Psoas muscle (tissue), 8 donors: ENCODE data around the gene SCD5. TPM values are rescaled to one million over a fixed set of nuclear protein-coding genes. Genes with fewer than 3 reads are reported as not detected.

Experiments used
- ATAC-seq, 4 donors: fragments of 200-7000 bp; cut with Tn5 transposase; one replicate each; pipeline ENCODE4 v1.9.1; 2020; ENCODE audit warnings: moderate library complexity in 3 of 4, mild to moderate bottlenecking in 2 of 4
- DNase-seq, 2 donors: peaks; one replicate each; pipeline ENCODE4 v3.0.0-alpha.2; 2020
- H3K27ac ChIP-seq: fragments of 200-600 bp; one replicate; pipeline ENCODE4 v1.8.0; 2022
- H3K27me3 ChIP-seq, 3 donors: fragments of 200-600 bp in 1 of 3; one replicate each; pipeline versions ENCODE4 v1.6.1 to v1.8.0; 2013 to 2022; ENCODE audit warnings: low read length in 2 of 3, mild to moderate bottlenecking in 2 of 3, moderate library complexity in 1 of 3; ENCODE audit not compliant: insufficient read depth in 3 of 3
- H3K36me3 ChIP-seq, 2 donors: fragments of 200-600 bp in 1 of 2; one replicate each; pipeline versions ENCODE4 v1.6.1 to v1.8.0; 2013 to 2022; ENCODE audit warnings: low read depth in 1 of 2, mild to moderate bottlenecking in 1 of 2, moderate library complexity in 1 of 2; ENCODE audit not compliant: insufficient read depth in 1 of 2
- H3K4me1 ChIP-seq: fragments of 200-600 bp; one replicate; pipeline ENCODE4 v1.8.0; 2022
- H3K4me3 ChIP-seq: fragments of 200-600 bp; one replicate; pipeline ENCODE4 v1.8.0; 2022; ENCODE audit warnings: mild to moderate bottlenecking
- H3K9me3 ChIP-seq: fragments of 200-600 bp; one replicate; pipeline ENCODE4 v1.8.0; 2022
- WGBS, 3 donors: extraction: QIAGEN DNeasy Blood & Tissue Kit; methylation state at CpG; one replicate each; pipeline versions ENCODE4 v1.1.6 to v1.1.7; 2013; 5-methylcytosine and 5-hydroxymethylcytosine counted together
- intact Hi-C, 2 donors: fragments of 100-400 bp; cut with DNase I; formaldehyde crosslinking; loops; one replicate each; pipeline versions ENCODE4 v1.11.0 to v1.14.2; 2022
- polyA plus RNA-seq, 3 donors: library from polyadenylated mRNA; stranded (reverse); fragments of 200-250 nt; gene quantifications; one replicate each; pipeline ENCODE4 v1.2.3, GENCODE V29; 2013
- total RNA-seq, 4 donors: library from RNA; stranded (reverse); fragmentation: NEBNext Ultra II Directional in 2 of 4; extraction: Animal tissue kit (Norgen Biotek cat#: 25700) in 2 of 4; gene quantifications; one replicate each; pipeline versions ENCODE4 v1.2.1 to v1.2.4, GENCODE V29; 2021 to 2023
- TF ChIP-seq, protein P1 (sequence below): fragments of 200-600 bp; IDR thresholded peaks from one replicate; pipeline ENCODE4 v1.8.0; 2022; ENCODE audit warnings: antibody characterized with exemption
- donor health status: healthy with polysubstance abuse.
- donor health status: DM: no; HTN: no; CAD: no; lungs with moderate emphysema.
- donor health status: Bipolar disorder and iron deficiency.
- donor health status: healthy.
- donor health status: DM: yes; HTN: yes; CAD: no.
- donor health status: DM: no; HTN: no; CAD: no.
- donor health status: DM: no; HTN: no; CAD: no.
- donor health status: DM: yes; HTN: yes; CAD: no.

Gene SCD5
- total and polyA plus RNA-seq, 7 donors = 0.61 to 1.6 (median 0.74) TPM

- H3K9me3 ChIP-seq = no peaks in the 10 kb centered on the region
- no peak overlapping the region for H3K27ac ChIP-seq
- TF ChIP-seq, protein P1, sequence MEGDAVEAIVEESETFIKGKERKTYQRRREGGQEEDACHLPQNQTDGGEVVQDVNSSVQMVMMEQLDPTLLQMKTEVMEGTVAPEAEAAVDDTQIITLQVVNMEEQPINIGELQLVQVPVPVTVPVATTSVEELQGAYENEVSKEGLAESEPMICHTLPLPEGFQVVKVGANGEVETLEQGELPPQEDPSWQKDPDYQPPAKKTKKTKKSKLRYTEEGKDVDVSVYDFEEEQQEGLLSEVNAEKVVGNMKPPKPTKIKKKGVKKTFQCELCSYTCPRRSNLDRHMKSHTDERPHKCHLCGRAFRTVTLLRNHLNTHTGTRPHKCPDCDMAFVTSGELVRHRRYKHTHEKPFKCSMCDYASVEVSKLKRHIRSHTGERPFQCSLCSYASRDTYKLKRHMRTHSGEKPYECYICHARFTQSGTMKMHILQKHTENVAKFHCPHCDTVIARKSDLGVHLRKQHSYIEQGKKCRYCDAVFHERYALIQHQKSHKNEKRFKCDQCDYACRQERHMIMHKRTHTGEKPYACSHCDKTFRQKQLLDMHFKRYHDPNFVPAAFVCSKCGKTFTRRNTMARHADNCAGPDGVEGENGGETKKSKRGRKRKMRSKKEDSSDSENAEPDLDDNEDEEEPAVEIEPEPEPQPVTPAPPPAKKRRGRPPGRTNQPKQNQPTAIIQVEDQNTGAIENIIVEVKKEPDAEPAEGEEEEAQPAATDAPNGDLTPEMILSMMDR = no peak
- 50 to 69% (median 57%) methylated on average over 5 of the region's 5 CpGs for WGBS, 3 donors
- intact Hi-C loops = no loop called here
- no peaks in the 10 kb centered on the region for H3K36me3 ChIP-seq
- ATAC-seq (no peak), DNase-seq (no peak)
- no peaks in the 10 kb centered on the region for H3K4me1 ChIP-seq
- no peak overlapping the region for H3K4me3 ChIP-seq
- H3K27me3 ChIP-seq = no peaks in the 10 kb centered on the region
These were observed 102.3 kb downstream of the SCD5 start for GRCh38 chr4:82696117-82696860.

DNA sequence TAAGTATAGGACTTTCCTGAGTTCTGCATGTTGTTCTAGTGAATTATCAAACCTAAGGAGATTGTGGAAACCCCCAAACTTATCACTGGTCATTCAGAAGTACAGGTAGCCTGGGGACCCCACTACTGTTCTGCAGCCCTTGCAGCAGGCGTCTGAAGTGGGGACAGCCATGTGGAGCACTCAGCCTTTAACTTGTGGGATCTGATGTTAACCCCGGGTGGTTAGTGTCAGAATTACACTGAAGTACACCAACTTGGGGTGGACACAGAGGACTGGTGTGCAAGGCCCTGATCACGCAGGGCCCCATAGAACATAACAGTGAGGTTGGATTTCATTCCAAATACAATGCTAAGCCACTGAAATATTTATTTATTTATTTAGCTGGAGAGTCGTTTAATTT is 103.7 kb downstream of the SCD5 start:
- H3K4me3 ChIP-seq = no peak overlapping the region
- 68 to 76% (median 72%) methylated on average over 4 of the region's 4 CpGs for WGBS, 3 donors
- no peaks in the 10 kb centered on the region for H3K4me1 ChIP-seq
- H3K27ac ChIP-seq = no peak overlapping the region
- no peaks in the 10 kb centered on the region for H3K9me3 ChIP-seq
- H3K36me3 ChIP-seq = no peaks in the 10 kb centered on the region
- no peak for ATAC-seq
- TF ChIP-seq, protein P1 = no peak
- no peak for DNase-seq
- H3K27me3 ChIP-seq = no peaks in the 10 kb centered on the region
- intact Hi-C loops = no loop called here

- intact Hi-C loops = no loop called here
These were observed 104.5 kb downstream of the SCD5 start for GRCh38 chr4:82694046-82694445.

DNA sequence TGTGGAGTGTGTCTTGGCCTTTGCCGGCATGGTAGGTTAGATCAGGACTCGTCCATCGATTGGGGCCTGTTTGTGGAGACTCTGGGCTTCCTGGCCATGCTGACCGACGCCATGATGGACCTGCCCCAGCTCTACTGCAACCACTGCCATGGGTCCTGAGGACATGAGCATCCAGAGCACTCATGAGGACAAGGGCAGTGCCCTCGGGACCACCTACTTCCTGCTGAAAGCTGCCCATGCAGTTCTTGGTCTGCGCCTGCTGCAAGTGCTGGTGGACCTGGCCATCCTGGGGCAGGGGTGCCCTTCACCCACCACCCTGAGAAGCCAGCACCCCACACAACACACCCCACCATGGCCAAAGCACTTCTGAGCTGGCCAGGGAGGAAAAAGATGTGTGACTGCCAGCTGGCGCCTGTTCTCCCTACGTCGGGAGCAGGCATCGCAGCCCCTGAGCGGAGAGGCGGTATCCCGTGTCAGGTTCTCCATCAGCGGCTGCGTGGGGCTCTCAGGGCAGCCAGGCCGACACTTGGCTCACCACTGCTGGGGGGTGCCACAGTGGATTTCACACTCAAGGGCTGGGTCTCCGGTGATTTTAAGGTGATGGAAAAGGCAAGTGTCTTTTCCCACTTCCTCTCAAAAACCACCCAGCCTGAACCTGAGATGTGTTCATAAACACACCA is 106.4 kb downstream of the SCD5 start:
- TF ChIP-seq, protein P1 = no peak
- Histone ChIP-seq H3K27me3 (no peaks in the 10 kb centered on the region), H3K9me3 (no peaks in the 10 kb centered on the region), H3K27ac (no peak overlapping the region), H3K36me3 (no peaks in the 10 kb centered on the region), H3K4me3 (no peak overlapping the region), H3K4me1 (no peaks in the 10 kb centered on the region)
- no peak for ATAC-seq
- DNase-seq = no peak
- WGBS, 3 donors = 65 to 78% (median 66%) methylated on average over 18 of the region's 18 CpGs
- intact Hi-C loops = no loop called here

More at GRCh38 chr4:82694046-82694445, 104.5 kb downstream of the SCD5 start:
- Histone ChIP-seq H3K27me3 (no peaks in the 10 kb centered on the region), H3K4me3 (no peak overlapping the region), H3K36me3 (no peaks in the 10 kb centered on the region), H3K4me1 (no peaks in the 10 kb centered on the region), H3K9me3 (no peaks in the 10 kb centered on the region), H3K27ac (no peak overlapping the region)
- no peak for ATAC-seq
- DNase-seq = no peak
- TF ChIP-seq, protein P1 = no peak
- WGBS, 3 donors = 48 to 58% (median 51%) methylated on average over 8 of the region's 8 CpGs
